Keratinocyte (primary cell): Measurements from ENCODE around the gene RPP25L.

ENCODE experiments used
- EZH2 ChIP-seq: IDR thresholded peaks from one replicate; pipeline ENCODE4 v1.6.1; 2012; ENCODE audit warnings: inconsistent platforms, mild to moderate bottlenecking, low read length, moderate library complexity
- TF ChIP-seq, protein P1 (sequence below), 3 experiments: IDR thresholded peaks in 1 of 3; conservative IDR thresholded peaks in 1 of 3; optimal IDR thresholded peaks in 1 of 3; 2 replicates in 2 of 3; 3 replicates in 1 of 3; pipeline versions ENCODE3 to v1.5.1; 2011; ENCODE audit warnings: low read length in 3 of 3, mild to moderate bottlenecking in 3 of 3, moderate library complexity in 2 of 3, control low read depth in 1 of 3, inconsistent platforms in 1 of 3; ENCODE audit not compliant: insufficient read depth in 2 of 3; ENCODE audit errors: extremely low read depth in 1 of 3

DNA sequence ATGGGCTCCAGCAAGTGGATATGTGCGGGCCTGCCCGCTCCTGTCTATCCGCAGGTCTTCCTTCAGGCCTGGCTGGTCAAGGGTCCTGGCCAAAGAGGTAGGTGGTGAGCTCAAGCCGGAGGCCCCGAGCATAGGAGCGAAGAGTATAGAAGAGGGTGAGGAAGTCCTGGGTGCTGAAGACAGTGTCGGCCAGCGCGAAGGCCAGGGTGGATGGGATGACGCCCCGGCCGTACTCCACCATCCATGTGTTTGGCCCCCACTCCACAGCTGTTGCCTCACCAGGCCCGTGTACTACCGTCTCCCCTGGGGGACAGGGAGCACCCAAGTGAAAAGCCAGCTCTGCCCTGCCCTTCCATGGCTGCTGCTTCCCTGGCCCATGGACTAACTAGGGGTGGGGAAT is 23.7 kb upstream of the RPP25L start:
- TF ChIP-seq, protein P1, sequence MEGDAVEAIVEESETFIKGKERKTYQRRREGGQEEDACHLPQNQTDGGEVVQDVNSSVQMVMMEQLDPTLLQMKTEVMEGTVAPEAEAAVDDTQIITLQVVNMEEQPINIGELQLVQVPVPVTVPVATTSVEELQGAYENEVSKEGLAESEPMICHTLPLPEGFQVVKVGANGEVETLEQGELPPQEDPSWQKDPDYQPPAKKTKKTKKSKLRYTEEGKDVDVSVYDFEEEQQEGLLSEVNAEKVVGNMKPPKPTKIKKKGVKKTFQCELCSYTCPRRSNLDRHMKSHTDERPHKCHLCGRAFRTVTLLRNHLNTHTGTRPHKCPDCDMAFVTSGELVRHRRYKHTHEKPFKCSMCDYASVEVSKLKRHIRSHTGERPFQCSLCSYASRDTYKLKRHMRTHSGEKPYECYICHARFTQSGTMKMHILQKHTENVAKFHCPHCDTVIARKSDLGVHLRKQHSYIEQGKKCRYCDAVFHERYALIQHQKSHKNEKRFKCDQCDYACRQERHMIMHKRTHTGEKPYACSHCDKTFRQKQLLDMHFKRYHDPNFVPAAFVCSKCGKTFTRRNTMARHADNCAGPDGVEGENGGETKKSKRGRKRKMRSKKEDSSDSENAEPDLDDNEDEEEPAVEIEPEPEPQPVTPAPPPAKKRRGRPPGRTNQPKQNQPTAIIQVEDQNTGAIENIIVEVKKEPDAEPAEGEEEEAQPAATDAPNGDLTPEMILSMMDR (optimal IDR thresholded peaks at IDR 0.05 in 1 of 3, IDR thresholded peaks at IDR 0.05 in 1 of 3, conservative IDR thresholded peaks at IDR 0.05 in 1 of 3; ENCODE audit: extremely low read depth in 1 of 3, insufficient read depth in 2 of 3, low read length in 3 of 3): no peak
- TF ChIP-seq EZH2: no peak
